Upper lobe of right lung (tissue), 1 donor: ENCODE data around the gene EML4. TPM values are rescaled to one million over a fixed set of nuclear protein-coding genes. Genes with fewer than 3 reads are reported as not detected.

Experiments
- ATAC-seq: fragments of 200-7000 bp; cut with Tn5 transposase; one replicate; pipeline ENCODE4 v1.9.1; 2020; ENCODE audit warnings: mild to moderate bottlenecking, moderate library complexity
- DNase-seq: peaks from one replicate; pipeline ENCODE4 v3.0.0-alpha.2; 2020
- H3K27ac ChIP-seq: fragments of 200-600 bp; one replicate; pipeline ENCODE4 v1.8.0; 2022
- H3K27me3 ChIP-seq: fragments of 200-600 bp; one replicate; pipeline ENCODE4 v1.8.0; 2022; ENCODE audit warnings: mild to moderate bottlenecking
- H3K36me3 ChIP-seq: fragments of 200-600 bp; one replicate; pipeline ENCODE4 v1.8.0; 2022
- H3K4me1 ChIP-seq: fragments of 200-600 bp; one replicate; pipeline ENCODE4 v1.8.0; 2022
- H3K4me3 ChIP-seq: fragments of 200-600 bp; one replicate; pipeline ENCODE4 v1.8.0; 2022; ENCODE audit warnings: mild to moderate bottlenecking
- H3K9me3 ChIP-seq: fragments of 200-600 bp; one replicate; pipeline ENCODE4 v1.8.0; 2022
- CTCF ChIP-seq: fragments of 200-600 bp; IDR thresholded peaks from one replicate; pipeline ENCODE4 v1.8.0; 2022; ENCODE audit warnings: antibody characterized with exemption
- intact Hi-C: fragments of 100-400 bp; cut with DNase I; formaldehyde crosslinking; loops from one replicate; pipeline ENCODE4 v1.11.0; 2022
- total RNA-seq: library from RNA; stranded (reverse); fragmentation: NEBNext Ultra II Directional; extraction: Animal tissue kit (Norgen Biotek cat#: 25700); gene quantifications from one replicate; pipeline ENCODE4 v1.2.1, GENCODE V29; 2021
- donor health status: DM: no; HTN: yes; CAD: no; lungs with severe emphysema.

EML4 gene
- total RNA-seq, 1 donor from 2014 or later, result 83.0 TPM

DNA sequence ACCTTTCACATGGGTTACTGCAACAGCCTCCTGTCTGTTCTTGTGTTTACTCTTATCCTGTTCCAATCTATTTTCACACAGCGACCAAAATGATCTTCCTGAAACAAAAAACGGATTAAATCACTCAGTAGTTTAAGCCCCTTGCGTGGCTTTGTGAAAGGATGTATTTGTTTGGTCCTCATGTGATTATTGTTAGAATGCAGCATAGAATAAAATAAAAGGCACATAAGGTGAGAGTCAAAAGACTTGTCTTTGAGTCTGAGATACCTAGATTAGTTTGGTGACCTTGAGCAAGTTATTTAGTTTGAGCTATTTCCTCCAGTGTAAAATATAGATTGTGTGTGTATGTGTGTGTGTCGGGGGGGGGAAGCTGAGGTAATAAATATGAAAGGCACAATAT, 72.4 kb downstream of the EML4 start:
- H3K27ac ChIP-seq, result no peak overlapping the region
- peaks cover 15% of the 10 kb centered on the region for H3K4me1 ChIP-seq
- no peak for TF ChIP-seq CTCF

DNA sequence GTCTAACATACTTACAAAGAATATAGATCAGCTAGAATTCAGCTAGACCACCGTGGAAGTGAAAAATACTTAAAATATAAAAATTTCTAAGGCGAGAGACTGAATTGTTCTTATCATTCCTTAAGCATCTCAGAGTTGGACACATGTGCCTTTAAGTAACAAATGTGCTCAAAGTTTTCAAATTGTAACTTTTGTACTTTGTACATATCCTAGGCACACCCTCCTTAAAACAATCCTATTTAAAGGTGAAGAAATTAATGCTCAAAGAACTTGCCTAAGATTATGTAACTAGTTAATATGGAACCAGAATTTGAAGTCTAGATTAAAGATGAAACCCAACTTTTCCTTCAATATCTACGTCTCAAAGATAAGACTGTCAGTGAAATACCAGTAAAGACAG, 74.1 kb downstream of the EML4 start:
- intact Hi-C loops, result no loop called here
- peaks cover 15% of the 10 kb centered on the region for H3K4me1 ChIP-seq
- H3K27me3 ChIP-seq, result no peaks in the 10 kb centered on the region
- no peak for TF ChIP-seq CTCF
- no peak for ATAC-seq
- H3K27ac ChIP-seq, result no peak overlapping the region
- no peak overlapping the region for H3K4me3 ChIP-seq
- peaks cover 23% of the 10 kb centered on the region for H3K36me3 ChIP-seq
- no peak for DNase-seq
- H3K9me3 ChIP-seq, result no peaks in the 10 kb centered on the region

More for the DNA sequence above, 72.4 kb downstream of the EML4 start:
- H3K27me3 ChIP-seq, result no peaks in the 10 kb centered on the region
- H3K4me3 ChIP-seq, result no peak overlapping the region
- DNase-seq (no peak), ATAC-seq (no peak)
- intact Hi-C loops, result no loop called here
- H3K36me3 ChIP-seq, result peaks cover 12% of the 10 kb centered on the region
- no peaks in the 10 kb centered on the region for H3K9me3 ChIP-seq

DNA sequence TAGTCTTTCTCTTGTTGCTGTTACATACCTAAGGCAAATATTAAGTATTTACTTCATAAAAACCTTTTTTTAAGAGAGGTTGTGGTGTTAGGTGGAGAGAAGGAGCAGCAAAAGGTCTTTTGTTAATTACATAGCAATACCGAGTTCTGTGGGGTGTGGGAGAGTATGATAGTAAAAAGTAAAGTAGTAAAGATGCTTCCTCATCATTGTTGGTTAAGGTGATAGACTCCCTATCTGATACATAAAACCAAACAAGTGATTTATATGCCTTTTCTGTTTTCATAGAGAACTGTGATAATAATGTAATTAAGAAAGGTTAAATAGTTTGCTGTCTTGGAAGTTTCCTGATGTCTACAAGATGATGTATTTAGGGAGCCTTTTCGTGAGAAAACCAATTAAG, 75.4 kb downstream of the EML4 start:
- intact Hi-C loops, result no loop called here
- ATAC-seq, result no peak
- Histone ChIP-seq H3K9me3 (no peaks in the 10 kb centered on the region), H3K4me3 (no peak overlapping the region), H3K36me3 (peaks cover 23% of the 10 kb centered on the region), H3K27ac (no peak overlapping the region), H3K27me3 (no peaks in the 10 kb centered on the region), H3K4me1 (peaks cover 17% of the 10 kb centered on the region)
- no peak for TF ChIP-seq CTCF
- DNase-seq, result no peak

DNA sequence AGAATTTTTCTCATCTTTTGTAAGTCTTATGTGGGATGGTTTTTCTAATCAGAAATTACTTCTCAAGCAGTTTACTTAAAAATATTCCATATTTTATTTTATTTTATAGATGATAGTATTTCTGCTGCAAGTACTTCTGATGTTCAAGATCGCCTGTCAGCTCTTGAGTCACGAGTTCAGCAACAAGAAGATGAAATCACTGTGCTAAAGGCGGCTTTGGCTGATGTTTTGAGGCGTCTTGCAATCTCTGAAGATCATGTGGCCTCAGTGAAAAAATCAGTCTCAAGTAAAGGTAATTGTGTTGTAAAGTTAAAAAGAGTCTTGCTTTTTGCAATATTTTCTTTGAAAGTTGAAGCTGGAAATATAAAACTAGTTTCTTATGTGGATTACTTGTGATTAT, 76.2 kb downstream of the EML4 start:
- no peak for TF ChIP-seq CTCF
- no peak overlapping the region for H3K27ac ChIP-seq
- no peaks in the 10 kb centered on the region for H3K9me3 ChIP-seq
- no peaks in the 10 kb centered on the region for H3K27me3 ChIP-seq
- peaks cover 25% of the 10 kb centered on the region for H3K4me1 ChIP-seq
- intact Hi-C loops, result no loop called here
- ATAC-seq (no peak), DNase-seq (no peak)
- peaks cover 23% of the 10 kb centered on the region for H3K36me3 ChIP-seq
- H3K4me3 ChIP-seq, result no peak overlapping the region

GRCh38 chr2:42246562-42246961, 77.4 kb downstream of the EML4 start:
- Histone ChIP-seq H3K4me1 (peaks cover 17% of the 10 kb centered on the region), H3K4me3 (no peak overlapping the region), H3K36me3 (peaks cover 23% of the 10 kb centered on the region), H3K27ac (no peak overlapping the region), H3K27me3 (no peaks in the 10 kb centered on the region), H3K9me3 (no peaks in the 10 kb centered on the region)
- no peak for TF ChIP-seq CTCF
- no peak for DNase-seq
- ATAC-seq, result no peak
- intact Hi-C loops, result no loop called here

DNA sequence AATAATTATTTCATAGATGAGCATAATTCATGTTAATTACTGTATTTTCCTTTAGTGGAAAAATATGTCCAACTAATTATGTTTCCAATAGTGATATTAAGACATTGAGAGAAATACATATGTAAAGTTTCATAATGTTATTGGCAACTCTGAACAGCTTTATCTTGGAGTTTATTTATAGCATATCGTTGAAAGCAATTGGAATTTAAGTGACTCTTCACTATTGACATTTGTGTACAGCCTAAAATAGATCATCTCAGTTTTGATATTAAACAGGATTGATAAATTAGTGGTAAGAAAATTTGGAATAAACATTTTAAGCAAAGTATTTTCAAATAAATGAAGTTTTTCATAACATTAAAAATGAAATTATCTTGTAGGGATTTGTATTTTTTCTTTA, 79.7 kb downstream of the EML4 start:
- Histone ChIP-seq H3K4me3 (no peak overlapping the region), H3K9me3 (no peaks in the 10 kb centered on the region), H3K27me3 (no peaks in the 10 kb centered on the region), H3K27ac (no peak overlapping the region), H3K36me3 (peaks cover 23% of the 10 kb centered on the region), H3K4me1 (peaks cover 17% of the 10 kb centered on the region)
- ATAC-seq (no peak), DNase-seq (no peak)
- intact Hi-C loops, result no loop called here
- no peak for TF ChIP-seq CTCF
